Stimulated activated CD4-positive, alpha-beta T cell treated with anti-CD3 and anti-CD28 coated beads, Interleukin-15, amount 100 ng/mL, for 1 hour (primary cell): ENCODE measurements around the gene ACER3.
"Not testable (repeated sequence)": the region's sequence is repeated elsewhere in the genome, so short reads cannot be mapped to it uniquely, and the experiment has no call there.

Source experiments
- DNase-seq, 2 donors: peaks; one replicate each; pipeline ENCODE4 v3.0.0-alpha.2; 2020; ENCODE audit warnings: low read depth in 1 of 2, low spot score in 1 of 2

Gene ACER3

DNA sequence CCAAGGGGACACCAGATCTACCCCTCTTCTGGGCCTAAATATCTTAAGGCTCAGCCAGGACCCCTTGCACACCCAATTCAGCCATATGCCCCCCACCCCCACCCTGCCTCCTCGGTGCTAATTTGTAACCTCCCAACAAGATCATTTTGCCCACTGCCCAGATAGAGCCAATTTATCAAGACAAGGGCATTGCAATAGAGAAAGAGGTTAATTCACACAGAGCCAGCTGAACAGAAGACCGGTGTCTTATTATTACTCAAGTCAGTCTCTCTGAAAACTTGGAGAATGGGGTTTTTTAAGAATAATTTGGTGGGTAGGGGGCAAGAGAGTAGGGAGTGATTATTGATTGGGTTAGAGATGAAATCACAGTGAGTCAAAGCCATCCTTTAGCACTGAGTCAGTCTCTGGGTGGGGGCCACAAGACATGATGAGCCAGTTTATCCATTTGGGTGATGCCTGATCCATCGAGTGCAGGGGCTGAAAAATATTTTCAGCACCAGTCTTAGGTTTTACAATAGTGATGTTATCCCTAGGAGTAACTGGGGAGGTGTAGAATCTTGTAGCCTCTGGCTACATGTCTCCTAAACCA lies 196.2 kb downstream of the ACER3 start:
- no peak for DNase-seq

DNA sequence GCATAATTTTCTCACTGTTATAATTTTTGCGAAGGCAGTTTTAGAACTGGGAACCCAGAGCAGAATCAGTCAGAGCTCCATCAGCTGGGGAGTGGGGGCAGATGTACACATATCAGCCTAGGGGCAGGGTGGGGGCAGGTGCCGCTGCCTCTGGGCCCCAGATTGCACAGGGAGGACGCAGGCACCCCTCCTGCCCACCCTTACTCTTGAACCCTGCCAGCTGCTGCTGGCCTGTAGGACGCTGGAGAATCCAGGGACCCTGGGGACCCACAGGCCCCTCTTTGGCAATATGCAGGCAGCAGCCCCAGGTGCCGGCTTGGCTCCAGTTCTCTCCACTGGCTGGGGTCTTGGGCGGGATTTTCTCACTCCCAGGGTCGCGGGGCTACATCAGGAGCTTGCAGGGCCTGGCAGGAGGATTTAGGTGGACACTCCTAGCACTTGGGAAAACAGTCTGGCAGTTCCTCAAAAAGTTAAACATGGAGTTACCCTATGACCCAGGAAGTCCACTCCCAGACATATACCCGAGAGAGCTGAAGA lies 197.3 kb downstream of the ACER3 start:
- DNase-seq: no peak

DNA sequence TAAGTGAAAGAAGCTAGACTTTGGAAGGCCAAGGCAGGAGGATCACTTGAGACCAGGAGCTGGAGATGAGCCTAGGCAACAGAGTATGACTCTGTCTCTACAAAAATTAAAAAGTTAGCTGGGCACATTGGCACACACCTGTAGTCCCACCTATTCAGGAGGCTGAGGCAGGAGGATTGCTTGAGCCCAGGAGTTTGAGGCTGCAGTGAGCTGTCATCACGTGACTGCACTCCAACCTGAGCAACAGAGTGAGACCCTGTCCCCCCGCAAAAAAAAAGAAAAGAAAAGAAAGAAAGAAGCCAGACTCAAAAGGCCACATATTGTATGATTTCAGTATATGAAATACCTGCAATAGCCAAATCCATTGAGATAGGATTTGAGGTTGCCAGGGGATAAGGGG lies 198.2 kb downstream of the ACER3 start:
- no peak for DNase-seq

DNA sequence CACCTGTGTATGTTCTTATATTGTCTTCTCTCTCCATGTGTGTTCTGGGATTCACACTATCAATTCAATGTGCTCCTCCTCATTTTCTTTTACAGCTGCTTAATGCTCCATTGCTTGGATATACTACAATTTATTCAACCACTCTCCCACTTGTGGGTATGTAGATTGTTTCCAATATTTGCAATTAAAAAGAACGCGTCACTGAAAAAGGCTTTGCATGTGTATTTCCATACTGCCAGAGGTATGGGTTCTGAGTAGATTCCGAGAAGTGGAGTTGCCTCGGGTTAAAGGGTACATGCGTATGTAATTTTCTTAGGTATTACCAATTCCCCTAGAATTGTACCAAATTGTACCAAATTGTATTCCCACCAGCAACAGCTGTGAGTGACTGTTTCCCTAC lies 199.1 kb downstream of the ACER3 start:
- DNase-seq: no peak

DNA sequence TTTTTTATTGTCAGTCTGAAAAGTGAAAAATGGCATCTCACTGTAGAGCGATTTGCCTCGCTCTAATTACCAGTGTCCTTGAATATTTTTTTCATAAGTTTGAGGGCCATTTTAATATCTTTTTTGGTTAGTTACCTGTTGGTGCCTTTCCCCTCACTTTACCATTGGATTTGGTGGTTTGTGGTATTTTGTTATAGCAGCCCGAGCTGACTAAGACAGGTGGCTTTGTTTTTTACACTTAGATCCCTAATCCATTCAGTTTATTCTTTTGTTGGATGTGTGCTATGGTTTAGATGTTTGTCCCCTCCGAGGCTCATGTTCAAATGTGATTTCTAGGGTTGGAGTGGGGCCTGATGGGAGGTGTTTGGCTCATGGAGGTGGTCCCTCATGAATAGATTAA lies 199.5 kb downstream of the ACER3 start:
- DNase-seq: no peak

DNA sequence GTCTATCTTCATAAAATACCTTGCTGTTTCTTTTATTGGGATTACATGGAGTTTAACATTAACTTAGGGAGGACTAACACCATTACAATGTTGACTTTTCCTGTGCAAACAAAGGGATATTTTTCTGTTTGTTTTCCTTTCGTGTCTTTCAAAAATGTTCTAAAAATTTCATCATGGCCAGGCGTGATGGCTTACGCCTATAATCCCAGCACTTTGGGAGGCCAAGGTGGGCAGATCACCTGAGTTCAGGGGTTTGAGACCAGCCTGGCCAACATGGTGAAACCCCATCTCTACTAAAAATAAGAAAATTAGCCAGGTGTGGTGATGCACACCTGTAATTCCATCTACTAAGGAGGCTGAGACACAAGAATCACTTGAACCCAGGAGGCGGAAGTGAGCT lies 200.5 kb downstream of the ACER3 start:
- DNase-seq: not testable (repeated sequence)

DNA sequence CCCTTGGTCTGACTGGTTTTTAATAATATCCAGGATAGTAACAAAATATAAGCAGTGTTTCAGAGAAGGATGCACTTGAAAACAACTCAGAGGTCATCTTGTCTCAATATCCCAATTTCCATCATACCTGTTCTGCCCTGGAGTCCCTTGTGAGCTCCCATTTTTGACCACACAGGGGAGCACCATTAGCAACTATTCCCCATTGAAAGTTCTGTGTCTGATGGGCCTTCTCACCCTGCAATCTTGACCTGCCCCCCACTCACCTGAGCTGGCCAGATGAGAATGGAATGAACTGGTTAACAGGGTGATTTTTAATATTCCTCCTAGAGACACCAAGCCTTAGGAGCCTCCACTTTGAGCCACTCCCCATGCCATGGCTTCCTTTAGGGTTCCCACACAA lies 202.2 kb downstream of the ACER3 start:
- DNase-seq: no peak

DNA sequence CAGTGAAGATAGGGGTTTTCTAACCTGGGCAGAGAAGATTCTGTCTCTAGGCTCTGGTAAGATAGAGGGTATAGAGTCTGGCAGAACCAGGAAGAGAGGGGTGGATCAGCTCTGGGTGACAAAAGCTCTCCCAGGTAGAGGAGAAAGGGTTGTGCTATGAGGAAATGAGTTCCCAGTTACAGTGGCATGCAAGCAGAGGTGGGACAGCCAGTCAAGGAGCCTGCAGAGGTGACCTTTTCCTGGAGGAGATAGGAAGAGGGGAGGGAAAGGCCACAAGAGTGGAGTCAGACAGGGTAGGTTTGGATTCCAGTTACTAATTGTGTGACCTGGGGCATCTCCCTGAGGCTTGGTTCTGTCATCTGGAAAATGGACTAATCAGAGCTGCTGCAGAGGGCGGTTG lies 202.7 kb downstream of the ACER3 start:
- no peak for DNase-seq

DNA sequence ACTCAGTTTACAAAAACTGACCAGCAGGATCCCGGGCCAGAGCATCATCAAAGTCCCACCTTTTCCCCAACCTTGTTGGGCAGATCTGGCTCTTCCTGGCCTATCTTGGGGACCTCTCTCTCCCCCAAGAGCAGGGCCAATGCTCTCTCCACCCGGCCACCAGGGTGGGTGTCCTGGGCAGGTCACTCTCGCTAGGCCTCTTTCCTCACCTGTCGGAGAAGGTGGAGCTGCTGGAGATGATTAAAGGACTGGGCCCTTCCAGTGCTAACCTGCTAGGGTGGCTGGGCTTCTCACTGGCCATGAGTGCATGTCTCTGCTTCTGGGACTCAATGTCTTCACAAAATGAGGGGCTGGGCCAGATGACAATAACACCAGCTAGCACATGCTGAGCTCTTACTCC lies 203.1 kb downstream of the ACER3 start:
- no peak for DNase-seq

DNA sequence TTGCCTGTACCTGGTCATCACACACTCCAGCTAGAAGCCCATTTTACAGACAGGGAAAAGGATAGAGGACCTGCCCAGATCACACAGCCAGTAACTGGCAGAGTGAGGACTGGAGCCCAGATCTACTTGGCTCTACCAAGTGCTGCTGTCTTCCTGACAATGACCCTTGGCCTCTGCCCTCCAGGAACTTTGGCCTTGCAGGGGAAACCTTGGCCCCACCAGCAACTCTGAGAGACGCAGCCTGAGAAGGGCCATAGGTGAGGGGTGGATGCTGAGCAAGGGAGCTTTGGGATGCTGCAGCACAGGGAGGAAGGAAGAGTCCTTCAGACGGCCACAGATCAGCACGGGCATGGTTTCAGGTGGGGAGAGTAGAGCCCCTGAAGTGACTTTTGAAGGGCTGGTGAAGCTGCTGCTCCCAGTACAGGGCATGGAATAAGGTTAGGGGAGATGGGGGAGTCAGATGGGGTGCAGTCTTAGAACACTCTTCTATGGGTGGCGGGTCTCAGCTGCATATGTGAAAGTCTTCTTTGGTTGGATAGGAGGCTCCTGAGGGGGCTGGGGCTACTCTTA lies 204.0 kb downstream of the ACER3 start:
- no peak for DNase-seq

DNA sequence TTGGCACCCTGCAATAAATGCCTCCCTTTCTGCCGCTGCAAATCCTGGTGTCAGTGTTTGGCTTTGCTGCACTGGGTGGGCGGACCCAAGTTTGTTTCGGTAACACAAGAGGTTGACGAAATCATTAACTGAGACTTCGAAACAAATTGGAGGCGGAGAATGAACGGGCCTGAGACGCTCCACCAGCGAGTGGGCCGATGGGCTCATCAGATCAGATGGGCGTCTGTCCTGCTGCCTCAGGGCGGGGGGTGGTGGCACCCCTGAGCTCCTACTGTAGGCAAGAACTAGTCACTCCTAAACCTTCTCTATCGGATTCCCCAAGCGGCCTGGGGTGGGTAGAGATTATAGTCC lies 205.1 kb downstream of the ACER3 start:
- no peak for DNase-seq

DNA sequence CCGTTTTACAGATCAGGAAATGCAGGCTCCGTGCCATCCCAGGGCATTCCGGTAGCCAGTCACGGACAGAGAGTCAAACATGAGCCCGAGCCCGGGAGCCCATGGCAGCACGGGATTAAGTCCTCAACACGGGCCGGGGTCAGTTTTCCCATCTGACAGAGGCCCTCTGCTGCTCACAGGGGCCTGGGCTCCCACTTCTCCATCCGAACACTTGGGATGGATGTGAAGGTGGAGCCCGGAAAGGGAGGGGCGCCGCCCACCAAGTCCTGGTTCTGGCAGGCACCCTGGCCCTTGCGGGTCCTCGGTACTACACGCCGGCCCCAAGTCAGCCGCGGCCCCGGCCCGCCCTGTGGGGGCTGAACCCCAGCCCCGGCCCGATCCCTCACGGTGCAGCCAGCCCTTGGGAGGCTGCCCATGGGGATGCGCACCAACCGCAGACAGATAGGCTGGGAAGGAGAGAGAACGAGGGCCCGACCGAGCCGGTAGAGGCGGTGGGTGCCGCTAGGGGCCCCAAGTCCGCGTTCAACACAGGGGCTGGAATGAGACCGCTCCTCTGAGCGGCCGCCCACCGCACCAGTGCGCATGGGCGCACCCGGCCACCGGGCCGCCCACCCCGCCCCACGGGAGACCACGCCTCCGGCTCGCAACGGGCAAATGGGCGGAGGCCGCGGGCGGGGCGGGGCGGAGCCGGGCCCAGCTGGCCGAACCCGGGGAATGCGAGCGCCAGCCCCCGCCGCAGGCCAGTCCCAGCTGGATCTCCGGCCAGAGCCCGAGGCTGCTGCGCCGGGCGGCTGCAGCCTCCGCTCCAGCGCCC lies 205.7 kb downstream of the ACER3 start, which contains the start of gene CAPN5:
CAPN5 (plus strand) TSS at position 743 of the 814 bp plus-strand sequence. CDS start 17,916 bp downstream, outside the sequence.
- DNase-seq: peak; percentile 74 to 86

DNA sequence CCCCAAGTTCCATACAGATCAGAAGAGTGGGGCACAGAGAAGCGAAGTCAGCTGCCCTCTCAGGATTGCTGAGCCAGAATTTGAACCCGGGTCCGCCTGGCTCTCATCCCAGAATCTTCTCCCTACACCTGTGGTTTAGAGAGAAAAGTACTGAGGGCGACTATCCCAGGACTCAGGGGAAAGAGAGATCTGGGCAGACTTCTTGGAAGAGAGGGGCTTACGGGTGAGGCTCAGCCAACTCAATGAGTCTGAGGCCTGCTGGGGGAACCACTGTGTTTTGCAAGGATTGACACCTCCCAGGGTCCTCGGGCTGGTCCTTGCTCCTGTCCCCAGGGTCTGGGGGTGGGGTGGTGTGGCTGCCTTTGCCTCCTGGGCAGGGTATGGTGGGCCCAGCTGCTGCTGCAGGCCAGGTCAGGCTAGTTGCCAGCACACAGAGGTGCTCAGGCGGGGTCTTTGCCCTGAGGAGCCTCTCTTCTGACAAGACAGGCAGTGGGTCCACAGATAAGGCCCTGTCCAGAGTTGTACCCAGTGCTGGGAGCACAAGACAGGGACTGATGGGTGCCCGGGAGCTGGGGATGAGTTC lies 207.2 kb downstream of the ACER3 start:
- no peak for DNase-seq

DNA sequence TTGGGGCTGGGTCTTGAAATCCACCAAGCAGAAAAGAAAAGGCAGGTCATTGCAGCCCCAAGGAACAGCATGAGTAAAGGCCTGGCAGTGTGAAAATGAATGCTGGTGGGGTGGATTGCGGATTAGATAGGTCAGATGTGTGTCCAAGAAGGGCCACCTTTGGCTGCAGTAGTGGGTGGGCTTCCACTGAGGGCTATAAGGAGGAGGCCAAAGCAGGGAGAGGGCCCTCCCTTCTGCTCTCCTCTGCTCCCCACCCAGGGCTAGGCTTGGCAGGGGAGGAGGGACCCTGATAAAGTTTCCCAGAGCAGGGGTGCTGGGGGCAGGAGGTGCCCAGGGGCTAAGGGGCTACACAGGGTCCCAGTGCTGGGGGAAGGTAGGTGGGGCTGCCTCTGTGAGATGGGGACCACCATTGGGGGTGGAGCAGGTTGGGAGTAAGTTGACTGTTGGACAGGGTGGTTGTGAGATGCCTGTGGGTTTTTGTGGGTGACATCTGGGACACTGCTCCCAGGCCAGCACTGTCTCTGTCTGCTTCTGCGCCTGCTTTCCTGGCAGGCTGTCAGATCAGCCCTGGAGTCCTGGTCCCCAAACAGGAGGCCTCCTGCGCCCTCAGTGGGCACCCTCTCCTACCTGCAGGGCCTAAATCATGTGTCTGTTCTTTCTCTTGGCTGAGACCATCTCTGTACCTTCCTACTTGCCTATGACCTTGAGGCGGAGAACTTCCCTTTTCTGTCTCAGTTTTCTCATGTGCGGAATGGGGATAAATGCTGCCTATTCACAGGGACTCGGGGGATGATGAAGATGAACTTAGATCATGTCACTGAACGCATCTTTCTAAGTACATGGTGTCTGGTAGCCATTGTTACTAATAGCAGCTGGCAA lies 208.0 kb downstream of the ACER3 start:
- no peak for DNase-seq

DNA sequence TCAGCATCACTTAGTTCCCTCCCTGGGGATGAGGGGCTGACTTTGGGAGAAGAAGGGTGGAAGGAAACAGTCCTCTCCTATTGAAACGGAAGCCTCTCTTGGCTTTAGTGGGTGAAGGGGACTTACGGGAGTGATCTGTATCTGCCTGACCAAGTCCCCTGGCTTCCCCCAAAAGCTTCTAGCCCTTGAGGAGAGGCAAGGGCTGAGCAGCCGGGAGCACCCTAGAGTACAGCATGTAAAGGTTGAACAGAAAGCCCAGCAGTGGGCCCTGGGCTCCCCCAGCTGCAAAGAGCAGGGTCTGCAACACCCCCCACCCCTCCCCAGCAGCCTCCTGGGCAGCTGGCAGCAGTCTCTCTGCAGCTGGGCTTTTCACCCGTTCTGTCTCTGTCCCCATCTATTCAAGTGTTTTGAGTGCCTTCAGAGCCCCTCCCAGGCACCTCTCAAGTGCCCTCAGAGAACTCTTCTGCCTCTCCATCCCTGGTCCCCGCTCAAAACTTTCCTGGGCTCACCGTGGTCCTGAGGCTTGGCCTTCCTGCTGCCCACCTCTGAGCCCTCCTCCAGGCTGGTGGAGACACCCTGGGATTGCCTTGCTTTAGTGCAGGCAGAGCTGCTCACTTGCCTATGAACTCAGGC lies 208.7 kb downstream of the ACER3 start:
- no peak for DNase-seq

DNA sequence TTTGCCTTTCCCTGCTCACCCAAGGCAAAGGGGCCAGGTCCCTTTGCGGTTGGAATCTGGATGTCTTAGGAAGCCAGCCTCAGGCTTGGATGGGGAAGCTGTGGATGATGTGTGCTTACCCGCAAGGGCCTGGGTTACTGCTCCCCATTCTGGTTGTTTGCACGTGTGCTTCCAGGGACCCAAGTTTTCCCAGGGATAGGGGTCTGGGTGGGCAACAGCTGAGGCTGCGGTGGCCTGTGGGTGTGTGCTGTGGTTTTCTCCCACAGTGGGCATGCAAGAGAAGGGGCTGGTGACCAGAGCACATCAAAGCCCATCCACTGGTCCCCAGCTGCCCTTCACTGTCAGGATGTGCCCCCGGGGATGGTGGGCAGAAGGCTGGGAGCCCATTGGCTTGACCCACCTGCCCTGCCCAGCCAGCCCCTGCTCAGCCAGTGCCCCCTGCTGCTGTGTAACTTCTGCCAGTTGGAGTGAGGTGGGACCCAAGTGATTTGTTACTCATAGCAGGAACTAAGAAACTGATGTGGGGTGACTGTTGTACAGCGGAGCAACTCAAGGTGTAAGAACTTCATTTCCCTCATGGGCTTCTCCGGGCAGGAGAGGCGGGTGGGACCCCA lies 209.4 kb downstream of the ACER3 start:
- DNase-seq: no peak

DNA sequence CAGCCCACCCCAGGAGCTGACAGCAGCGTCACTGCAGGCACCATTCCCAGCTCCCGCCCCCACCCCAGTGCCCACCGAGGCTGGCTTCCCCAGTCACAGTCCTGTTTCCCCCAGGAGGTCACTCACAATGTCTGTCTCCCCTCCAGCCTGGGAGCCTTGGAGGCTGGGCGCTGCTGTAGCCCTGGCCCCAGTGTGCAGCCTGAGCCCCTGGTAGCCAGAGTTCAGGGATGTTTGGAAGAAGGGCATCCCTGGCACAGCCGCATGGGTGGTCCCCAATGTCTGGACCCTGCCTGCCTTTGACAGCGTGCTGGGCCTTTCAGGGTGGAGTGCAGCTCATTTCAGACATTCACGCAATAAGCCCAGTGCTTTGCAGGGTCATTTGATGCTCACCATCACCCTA lies 210.4 kb downstream of the ACER3 start:
- DNase-seq: no peak

DNA sequence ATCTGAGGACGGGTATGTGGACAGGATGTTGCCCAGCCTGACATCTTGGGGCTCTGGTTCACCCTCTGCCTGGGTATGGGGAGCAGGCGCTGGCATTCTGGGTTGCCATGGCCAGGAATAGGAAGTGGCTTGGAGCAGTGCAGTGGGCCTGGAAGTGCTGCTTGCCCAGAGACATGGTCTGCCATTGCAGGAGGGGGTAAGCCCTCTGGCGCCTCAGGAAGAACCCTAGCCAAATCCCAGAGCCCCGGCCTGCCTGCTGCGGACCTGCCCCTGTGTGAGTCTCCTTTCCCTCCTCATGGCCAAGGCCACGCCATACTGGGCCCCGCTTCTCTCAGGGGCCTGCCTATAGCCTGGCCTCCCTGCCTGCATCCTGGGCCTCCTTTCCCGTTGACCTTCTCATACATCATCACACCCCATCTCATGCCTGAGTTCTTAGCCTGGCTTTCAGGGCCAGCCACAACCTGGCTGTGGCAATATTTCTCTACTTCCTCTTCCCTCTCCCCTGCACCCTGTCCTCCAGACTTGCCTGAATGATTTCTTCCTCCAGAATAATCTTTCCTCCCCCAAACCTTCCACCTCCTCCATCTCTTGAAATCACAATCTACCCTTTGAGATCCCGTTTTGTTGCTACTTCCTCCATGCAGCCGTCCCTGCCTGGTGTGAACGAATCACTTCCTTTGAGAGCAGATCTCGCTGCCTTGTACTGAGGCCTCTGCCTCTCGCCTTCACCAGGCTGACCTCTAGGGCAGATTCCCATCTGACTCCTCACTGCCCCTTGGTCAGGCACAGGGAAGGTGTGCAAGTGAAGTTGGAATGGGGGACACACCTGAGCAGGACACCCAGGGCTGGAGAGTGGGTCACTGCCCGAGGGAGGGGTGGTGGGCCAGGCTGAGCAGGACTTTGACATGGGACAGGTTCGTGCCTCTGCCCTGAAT lies 211.2 kb downstream of the ACER3 start:
- DNase-seq: no peak

DNA sequence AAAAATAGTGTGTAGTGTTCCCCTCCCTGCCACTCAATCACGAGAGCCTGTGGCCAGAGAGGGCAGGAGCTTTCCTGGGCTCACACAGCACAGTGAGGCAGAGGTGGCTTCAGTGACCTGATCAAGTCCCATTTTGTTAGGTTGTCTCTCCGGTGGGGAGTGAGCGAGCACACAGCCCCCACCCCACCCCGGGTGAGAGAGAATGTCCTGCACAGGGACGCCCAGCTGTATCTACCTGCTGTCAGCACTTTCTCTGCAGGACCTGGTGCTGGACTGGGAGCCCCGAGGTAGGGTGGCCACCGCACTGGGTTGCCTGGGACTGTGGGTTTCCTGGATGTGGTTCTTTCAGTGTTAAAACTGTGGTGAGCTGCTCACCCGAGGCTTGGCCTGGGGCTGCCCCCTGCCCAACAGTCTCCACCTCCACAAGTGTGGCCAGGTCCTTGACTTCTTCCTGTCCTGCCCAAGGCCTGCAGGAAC lies 212.2 kb downstream of the ACER3 start:
- DNase-seq: no peak
